Activated CD4-positive, alpha-beta memory T cell treated with anti-CD3 and anti-CD28 coated beads for 36 hours (primary cell): Measurements from ENCODE around the gene CAPG. TPM values are rescaled to one million over a fixed set of nuclear protein-coding genes. Genes with fewer than 3 reads are reported as not detected.
"Not testable (repeated sequence)": the region's sequence is repeated elsewhere in the genome, so short reads cannot be mapped to it uniquely, and the experiment has no call there.

Experiments used
- CTCF ChIA-PET: fragments of 350-600 bp; sonication (Branson Sonifier 250); formaldehyde crosslinking; loops from one replicate; lab custom pipeline; 2021; ENCODE audit warnings: antibody characterized with exemption, inconsistent platforms; lab: Charles Lee
- POLR2A ChIA-PET: fragments of 350-600 bp; sonication (Branson Sonifier 250); formaldehyde crosslinking; loops from one replicate; lab custom pipeline; 2021; ENCODE audit warnings: antibody characterized with exemption; lab: Charles Lee
- DNase-seq: peaks from one replicate; pipeline ENCODE4 v3.0.0-alpha.2; 2020
- H3K27ac Mint-ChIP-seq: one replicate; pipeline ENCODE4 v1.8.0; 2021; ENCODE audit warnings: mixed read lengths
- H3K27me3 Mint-ChIP-seq: one replicate; pipeline ENCODE4 v1.8.0; 2021; ENCODE audit warnings: mixed read lengths
- H3K36me3 Mint-ChIP-seq: one replicate; pipeline ENCODE4 v1.8.0; 2021; ENCODE audit warnings: mixed read lengths
- H3K4me1 Mint-ChIP-seq: one replicate; pipeline ENCODE4 v1.8.0; 2021; ENCODE audit warnings: low read depth, mixed read lengths
- H3K4me3 Mint-ChIP-seq: one replicate; pipeline ENCODE4 v1.8.0; 2021; ENCODE audit warnings: mild to moderate bottlenecking, mixed read lengths
- H3K9me3 Mint-ChIP-seq: one replicate; pipeline ENCODE4 v1.8.0; 2021; ENCODE audit warnings: mixed read lengths
- intact Hi-C: fragments of 100-400 bp; cut with micrococcal nuclease; formaldehyde crosslinking; loops from one replicate; pipeline ENCODE4 v1.15.1; 2023
- total RNA-seq, 2 experiments: library from RNA; stranded (reverse); gene quantifications; one replicate each; pipeline ENCODE4 v1.2.3, GENCODE V29; 2021

Gene CAPG
- total RNA-seq, 2 experiments from 2014 or later, result 24.1 to 25.6 TPM

DNA sequence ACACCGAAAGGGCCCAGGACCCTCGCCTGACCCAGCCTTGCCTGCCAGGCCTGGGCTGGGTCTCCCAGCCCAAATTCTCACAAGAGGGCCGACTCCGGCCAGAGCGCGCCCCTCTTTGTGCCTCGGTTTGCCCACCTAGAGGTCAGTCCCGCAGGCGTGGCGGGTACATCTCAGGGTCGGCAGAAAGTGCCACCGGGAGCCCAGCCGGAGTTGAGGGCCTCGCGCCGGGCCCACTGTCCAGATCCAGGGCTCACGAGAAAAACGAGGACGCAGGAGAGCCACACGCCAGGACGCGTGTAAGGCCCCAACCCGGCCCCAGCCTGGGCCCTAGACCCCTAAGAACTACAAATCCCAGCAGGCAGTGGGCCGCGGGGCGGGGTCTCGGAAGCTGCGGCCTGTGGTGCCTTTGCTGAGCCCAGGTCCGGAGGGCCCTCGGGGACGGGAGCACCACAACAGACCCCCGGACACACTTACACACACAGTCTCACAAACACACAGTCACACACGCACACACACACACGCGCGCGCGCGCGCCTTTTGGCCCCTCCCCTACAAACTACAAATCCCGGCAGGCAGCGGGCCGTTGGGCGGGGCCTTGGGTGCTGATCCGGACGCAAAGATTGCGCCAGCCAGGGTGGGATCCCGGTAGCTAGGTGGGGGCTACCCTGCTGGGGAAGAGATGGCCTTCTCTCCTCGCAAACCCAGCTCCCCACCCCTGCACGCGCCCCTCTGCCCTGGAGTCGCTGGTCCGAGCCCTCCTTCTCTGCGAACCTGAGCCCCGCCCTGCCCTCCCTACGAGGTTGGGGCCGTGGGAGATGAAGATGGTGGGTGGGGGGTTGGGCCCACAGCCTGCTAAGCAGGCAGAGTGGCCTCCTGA is 8.2 kb upstream of the CAPG start, which contains the start of gene SH2D6:
TSS of gene SH2D6 (plus strand) at position 583 of the 877 bp plus-strand sequence. CDS start 10,752 bp downstream, outside the sequence.
- Mint-ChIP-seq H3K27ac (peak within 1 kb of the TSS; percentile 96), H3K4me3 (peak within 1 kb of the TSS; percentile 93), H3K4me1 (peaks cover 24% of the 10 kb centered on the region), H3K9me3 (no peaks in the 10 kb centered on the region), H3K36me3 (no peaks in the 10 kb centered on the region), H3K27me3 (peaks cover 3% of the 10 kb centered on the region)
- intact Hi-C loops, result loop anchor here (1.0 kb wide), 2 partner anchors 64 to 121 kb away; partner anchors contain the start of genes ELMOD3, MAT2A and RETSAT
- DNase-seq, result peak; percentile 89
- POLR2A ChIA-PET, result interaction anchor here (0.6 to 3.9 kb wide), 14 partner anchors 9 to 238 kb away, joined by 3 to 58 read pairs (median 7); partner anchors contain the start of genes C2orf68, ELMOD3, MAT2A and RETSAT
- CTCF ChIA-PET, result interaction anchor here (0.7 to 8.0 kb wide), 7 partner anchors 10 to 220 kb away, joined by 3 to 328 read pairs (median 9); partner anchors contain the start of genes MAT2A and TGOLN2

DNA sequence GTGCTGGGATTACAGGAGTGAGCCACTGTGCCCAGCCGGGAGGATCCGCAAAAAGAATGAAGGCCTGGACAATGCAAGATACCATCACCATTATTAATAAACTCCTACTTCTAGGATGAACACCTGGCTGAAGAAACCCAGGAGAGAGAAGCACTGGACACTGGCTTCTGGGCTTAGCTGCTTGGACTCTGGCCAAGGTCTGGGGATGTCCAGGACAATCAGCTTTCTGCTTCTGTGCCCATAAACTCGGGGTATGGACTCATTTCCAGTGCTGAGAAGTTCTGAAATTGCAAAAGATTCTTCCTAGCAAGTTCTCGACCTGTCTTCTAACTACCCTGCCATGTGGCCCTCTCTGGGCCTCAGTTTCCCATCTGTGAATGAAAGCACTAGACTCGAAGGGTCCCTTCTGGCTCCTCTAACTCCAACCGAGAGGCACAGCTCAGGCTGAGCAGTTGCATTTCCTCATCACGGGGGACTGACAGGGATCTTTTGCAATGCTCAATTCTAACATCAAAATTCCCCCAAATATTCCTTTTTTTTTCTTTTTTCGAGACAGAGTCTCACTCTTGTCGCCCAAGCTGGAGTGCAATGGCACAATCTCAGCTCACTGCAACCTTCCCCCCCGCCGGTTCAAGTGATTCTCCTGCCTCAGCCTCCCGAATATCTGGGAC is 5.9 kb upstream of the CAPG start:
- Mint-ChIP-seq H3K4me3 (no peak overlapping the region), H3K27me3 (peaks cover 4% of the 10 kb centered on the region), H3K9me3 (no peaks in the 10 kb centered on the region), H3K4me1 (peaks cover 26% of the 10 kb centered on the region), H3K36me3 (no peaks in the 10 kb centered on the region), H3K27ac (no peak overlapping the region)
- CTCF ChIA-PET, result no interaction called here
- POLR2A ChIA-PET, result no interaction called here
- intact Hi-C loops, result no loop called here
- DNase-seq, result no peak

DNA sequence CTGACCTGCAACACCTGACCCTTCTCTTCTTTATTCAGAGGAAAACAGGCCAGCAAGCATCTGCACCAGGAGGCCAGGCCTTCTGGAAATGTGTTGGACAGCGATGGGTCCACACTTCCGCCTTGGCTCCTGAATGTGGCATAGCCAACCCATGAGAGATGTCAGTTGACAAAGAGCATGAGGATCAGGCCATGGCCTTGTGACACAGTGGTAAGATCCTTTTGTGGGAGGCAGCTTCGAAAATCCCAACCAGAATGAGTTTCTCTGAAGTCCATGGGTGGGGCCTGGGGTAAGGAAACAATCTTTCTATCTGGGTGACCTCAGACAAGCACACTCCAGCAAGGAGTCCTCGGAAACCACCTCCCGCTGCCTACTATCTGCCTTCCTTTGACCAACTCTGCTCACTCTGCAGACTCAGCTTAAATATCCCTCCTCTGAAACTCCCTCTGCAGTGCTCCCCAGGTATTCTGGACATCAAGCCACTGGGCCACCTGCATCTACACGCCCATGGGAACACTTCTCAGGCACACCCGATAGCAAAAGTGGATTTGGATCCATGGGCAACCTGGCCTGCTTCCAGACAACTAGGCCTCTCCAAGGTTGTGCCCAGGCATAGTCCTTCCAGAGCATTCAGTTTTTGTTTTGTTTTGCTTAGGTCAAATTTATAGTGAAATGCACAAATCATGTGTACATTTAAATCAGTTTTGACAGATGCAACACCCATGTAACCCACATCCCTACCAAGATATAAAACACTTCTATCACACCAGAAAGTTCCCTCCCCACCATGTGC is 4.8 kb upstream of the CAPG start:
- ChIA-PET POLR2A (interaction anchor here (0.9 kb wide), 1 partner anchor 131 kb away, joined by 5 read pairs; no protein-coding TSS in a partner anchor), CTCF (interaction anchor here (1.9 kb wide), 1 partner anchor 136 kb away, joined by 9 read pairs; no protein-coding TSS in a partner anchor)
- no peak overlapping the region for H3K4me3 Mint-ChIP-seq
- H3K36me3 Mint-ChIP-seq, result no peaks in the 10 kb centered on the region
- H3K4me1 Mint-ChIP-seq, result peaks cover 30% of the 10 kb centered on the region
- DNase-seq, result no peak
- H3K27ac Mint-ChIP-seq, result no peak overlapping the region
- intact Hi-C loops, result no loop called here
- peaks cover 4% of the 10 kb centered on the region for H3K27me3 Mint-ChIP-seq
- no peaks in the 10 kb centered on the region for H3K9me3 Mint-ChIP-seq

DNA sequence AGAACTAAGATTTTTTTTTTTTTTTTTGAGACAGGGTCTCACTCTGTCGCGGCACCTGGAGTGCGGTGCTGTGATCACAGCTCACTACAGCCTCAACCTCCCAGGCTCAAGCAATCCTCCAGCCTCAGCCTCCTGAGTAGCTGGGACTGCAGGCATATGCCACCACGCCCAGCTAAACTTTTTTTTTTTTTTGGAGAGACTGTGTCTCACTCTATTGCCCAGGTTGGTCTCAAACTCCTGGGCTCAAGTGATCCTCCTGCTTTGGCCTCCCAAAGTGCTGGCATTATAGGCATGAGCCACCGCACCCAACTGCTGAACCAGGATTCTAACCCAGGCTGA is 4.2 kb upstream of the CAPG start:
- H3K4me3 Mint-ChIP-seq, intact Hi-C loops, H3K27ac Mint-ChIP-seq, DNase-seq, H3K9me3 Mint-ChIP-seq, H3K36me3 Mint-ChIP-seq, H3K27me3 Mint-ChIP-seq: not testable (repeated sequence)
- ChIA-PET CTCF (interaction anchor here (1.9 kb wide), 1 partner anchor 137 kb away, joined by 9 read pairs; no protein-coding TSS in a partner anchor), POLR2A (interaction anchor here (0.9 kb wide), 1 partner anchor 132 kb away, joined by 5 read pairs; no protein-coding TSS in a partner anchor)
- peaks cover 30% of the 10 kb centered on the region for H3K4me1 Mint-ChIP-seq

DNA sequence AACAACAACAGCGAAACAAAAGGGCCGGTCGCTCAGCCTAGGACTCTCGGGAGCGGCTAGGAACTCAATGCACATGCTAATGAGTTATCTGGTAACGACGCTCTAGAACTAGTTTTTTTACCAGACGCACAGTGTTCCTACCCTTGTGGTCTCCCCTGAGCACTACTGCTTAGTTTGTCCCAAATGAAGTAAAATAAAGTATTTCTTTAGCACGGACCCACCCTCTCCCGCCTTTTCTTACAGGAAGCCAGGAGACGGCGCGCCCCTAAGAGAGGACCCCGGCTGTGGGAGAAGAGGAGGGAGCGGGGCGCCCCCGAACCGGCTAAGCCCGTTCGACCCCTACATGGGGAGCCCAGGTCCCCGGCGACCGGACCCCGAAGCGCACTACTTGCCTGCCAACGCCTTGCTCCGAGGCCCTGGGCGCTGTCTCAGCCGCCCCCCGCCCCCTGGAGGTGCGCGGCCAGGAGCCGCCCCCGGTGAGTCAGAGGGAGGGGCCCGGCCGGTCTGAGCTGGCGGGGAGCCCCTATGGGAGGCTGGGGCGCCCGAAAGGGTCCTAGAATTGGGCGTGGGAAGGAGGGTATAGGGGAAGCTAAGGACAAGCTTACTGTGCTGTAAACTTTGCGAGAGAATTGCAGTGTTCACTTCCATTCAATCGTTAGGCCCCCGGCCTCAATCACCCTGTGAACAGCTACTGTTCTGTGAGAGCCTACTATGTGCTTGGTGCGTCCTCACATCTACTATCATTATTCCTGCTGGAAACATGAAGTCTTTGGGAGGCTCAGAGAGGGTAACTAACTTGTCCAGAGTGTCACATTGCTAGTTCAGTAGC is 3.6 kb upstream of the CAPG start:
- no peaks in the 10 kb centered on the region for H3K36me3 Mint-ChIP-seq
- no peaks in the 10 kb centered on the region for H3K9me3 Mint-ChIP-seq
- POLR2A ChIA-PET, result interaction anchor here (0.9 kb wide), 1 partner anchor 132 kb away, joined by 5 read pairs; no protein-coding TSS in a partner anchor
- H3K4me1 Mint-ChIP-seq, result peaks cover 30% of the 10 kb centered on the region
- intact Hi-C loops, result no loop called here
- H3K4me3 Mint-ChIP-seq, result peak overlapping the region; percentile 35
- H3K27ac Mint-ChIP-seq, result no peak overlapping the region
- DNase-seq, result peak; percentile 48
- CTCF ChIA-PET, result interaction anchor here (1.9 to 2.0 kb wide), 2 partner anchors 125 to 138 kb away, joined by 4 to 9 read pairs; partner anchors contain the start of gene MAT2A
- H3K27me3 Mint-ChIP-seq, result peaks cover 4% of the 10 kb centered on the region

DNA sequence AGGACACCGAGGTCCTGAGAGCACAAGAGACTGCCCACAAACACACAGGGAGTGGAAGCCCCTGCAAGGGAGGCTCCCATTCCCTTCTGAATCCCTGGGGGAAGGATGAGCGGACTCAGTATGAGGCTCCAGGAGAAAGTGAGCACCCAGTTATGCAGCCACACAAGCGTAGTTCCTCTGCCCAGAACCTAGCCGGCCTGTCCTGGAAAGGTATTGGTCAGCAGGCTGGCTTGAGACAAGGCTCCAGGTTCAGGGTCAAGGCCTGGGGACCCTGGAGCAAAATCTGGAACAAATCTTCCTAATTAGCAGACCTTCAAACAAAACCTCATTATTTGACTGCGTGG is 1.2 kb upstream of the CAPG start:
- H3K4me3 Mint-ChIP-seq, result no peak overlapping the region
- intact Hi-C loops, result no loop called here
- H3K4me1 Mint-ChIP-seq, result peaks cover 38% of the 10 kb centered on the region
- peaks cover 4% of the 10 kb centered on the region for H3K27me3 Mint-ChIP-seq
- POLR2A ChIA-PET, result no interaction called here
- no peaks in the 10 kb centered on the region for H3K9me3 Mint-ChIP-seq
- CTCF ChIA-PET, result no interaction called here
- no peak overlapping the region for H3K27ac Mint-ChIP-seq
- no peaks in the 10 kb centered on the region for H3K36me3 Mint-ChIP-seq
- DNase-seq, result no peak

DNA sequence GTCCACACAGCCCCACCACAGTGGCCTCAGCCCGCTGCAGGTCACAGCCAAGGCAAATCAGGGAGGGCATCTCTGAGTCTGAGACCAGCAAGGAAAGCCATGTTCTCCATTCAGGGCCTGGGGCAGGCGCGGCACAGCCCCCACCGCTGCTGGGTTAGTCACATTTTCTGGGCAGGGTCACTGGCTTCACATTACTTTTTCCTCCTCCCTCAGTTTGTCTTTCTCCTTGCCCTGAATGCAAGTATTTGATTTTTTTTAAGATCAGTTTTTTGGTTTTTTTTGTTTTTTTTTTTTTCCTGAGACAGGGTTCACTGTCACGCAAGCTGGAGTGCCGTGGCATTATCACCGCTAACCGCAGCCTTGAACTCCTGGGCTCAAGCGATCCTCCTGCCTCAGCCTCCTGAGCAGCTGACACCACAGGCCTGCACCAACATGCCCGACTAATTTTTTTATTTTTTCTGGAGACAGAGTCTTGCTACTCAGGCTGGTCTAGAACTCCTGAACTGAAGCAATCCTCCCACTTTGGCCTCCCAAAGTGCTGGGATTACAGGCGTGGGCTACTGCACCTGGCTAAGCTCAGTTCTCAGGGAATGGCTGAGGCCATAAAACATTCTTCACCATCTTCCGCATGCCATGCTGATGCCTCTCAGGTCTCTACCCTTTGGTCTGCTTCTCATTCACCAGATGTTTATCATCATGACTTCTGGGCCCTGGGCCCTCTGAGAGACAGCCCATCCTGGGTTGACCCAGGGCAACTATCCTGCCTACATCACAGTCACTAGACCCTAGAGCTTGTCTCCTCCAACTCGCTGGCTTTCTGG is 628 bp upstream of the CAPG start:
- Mint-ChIP-seq H3K27me3 (peaks cover 4% of the 10 kb centered on the region), H3K27ac (peak overlapping the region; percentile 18), H3K36me3 (no peaks in the 10 kb centered on the region), H3K4me1 (peaks cover 43% of the 10 kb centered on the region), H3K4me3 (peak overlapping the region; percentile 68), H3K9me3 (no peaks in the 10 kb centered on the region)
- intact Hi-C loops, result no loop called here
- ChIA-PET CTCF (no interaction called here), POLR2A (no interaction called here)
- no peak for DNase-seq

DNA sequence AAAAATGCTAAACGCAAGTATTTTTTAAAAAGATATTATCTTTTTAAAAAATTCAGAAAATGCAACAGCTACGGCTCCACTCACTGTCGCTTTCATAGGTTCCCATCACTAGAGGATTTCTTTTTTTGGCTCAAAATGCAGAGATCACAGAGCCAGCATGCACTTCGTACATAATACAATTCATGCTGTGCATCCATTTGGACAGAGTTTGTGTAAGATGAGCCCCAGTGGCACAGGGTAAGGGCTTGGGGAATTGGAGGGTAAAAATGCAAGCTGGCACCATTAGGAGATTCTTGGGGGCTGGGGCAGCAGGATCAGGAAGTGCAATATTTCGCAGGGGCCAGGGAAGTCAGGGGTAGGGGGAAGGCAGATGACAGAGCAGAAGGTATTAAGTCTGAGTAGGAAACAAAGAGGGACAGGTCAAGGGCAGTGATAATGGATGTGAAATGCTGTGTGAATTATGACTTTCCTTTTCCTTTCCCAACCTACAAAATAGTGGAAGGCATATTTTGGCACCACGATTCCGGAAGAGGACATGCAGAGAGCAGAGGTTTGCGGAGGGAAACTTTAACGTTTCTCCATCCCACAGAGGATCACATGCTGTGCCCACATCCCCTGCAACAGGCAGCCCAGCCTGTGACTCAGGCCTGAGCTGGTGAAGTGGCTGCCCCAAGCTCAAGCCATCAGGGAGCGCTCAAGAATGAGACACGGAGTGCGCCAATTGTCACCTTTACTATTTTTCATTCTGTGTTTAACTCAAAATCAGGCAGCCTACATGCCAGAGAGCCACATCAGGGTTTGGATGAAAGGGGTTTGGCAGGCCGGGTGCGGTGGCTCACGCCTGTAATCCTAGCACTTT is 4.7 kb downstream of the CAPG start:
- peak overlapping the region; percentile 25 for H3K4me3 Mint-ChIP-seq
- peaks cover 38% of the 10 kb centered on the region for H3K4me1 Mint-ChIP-seq
- H3K27ac Mint-ChIP-seq, result peak overlapping the region; percentile 65
- no peaks in the 10 kb centered on the region for H3K27me3 Mint-ChIP-seq
- H3K9me3 Mint-ChIP-seq, result peaks cover 15% of the 10 kb centered on the region
- DNase-seq, result peak; percentile 79
- peaks cover 9% of the 10 kb centered on the region for H3K36me3 Mint-ChIP-seq
- intact Hi-C loops, result loop anchor here (1.0 kb wide), 1 partner anchor 51 kb away; the partner anchor contains the start of genes ELMOD3 and RETSAT
- ChIA-PET CTCF (interaction anchor here (1.1 to 1.2 kb wide), 2 partner anchors 12 to 147 kb away, joined by 3 to 5 read pairs; no protein-coding TSS in a partner anchor), POLR2A (interaction anchor here (1.0 to 1.3 kb wide), 2 partner anchors 32 to 133 kb away, joined by 3 to 6 read pairs; partner anchors contain the start of gene MAT2A)

DNA sequence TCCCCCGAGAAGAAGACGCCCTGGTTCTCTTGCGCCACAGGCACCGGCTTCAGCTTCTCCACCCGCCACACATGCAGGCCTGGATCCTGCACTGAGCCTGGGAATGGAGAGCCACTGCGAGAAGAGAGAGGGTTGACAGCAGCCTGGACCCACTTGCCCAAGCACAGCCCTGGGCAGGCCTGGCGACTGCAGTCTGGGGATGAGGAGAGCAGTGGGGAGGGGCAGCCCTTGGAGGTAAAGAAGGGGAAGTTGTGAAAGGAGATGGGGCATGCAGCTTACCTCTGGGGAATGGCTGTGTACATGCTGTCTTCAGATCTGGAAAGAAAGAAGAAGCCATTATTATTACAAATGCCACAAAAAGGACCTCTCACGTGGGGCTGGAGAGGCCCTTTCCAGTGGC is 8.3 kb downstream of the CAPG start:
- Mint-ChIP-seq H3K9me3 (peaks cover 15% of the 10 kb centered on the region), H3K27ac (no peak overlapping the region), H3K27me3 (no peaks in the 10 kb centered on the region), H3K4me1 (peaks cover 16% of the 10 kb centered on the region), H3K4me3 (no peak overlapping the region), H3K36me3 (peaks cover 9% of the 10 kb centered on the region)
- ChIA-PET POLR2A (no interaction called here), CTCF (interaction anchor here (0.7 kb wide), 1 partner anchor 11 kb away, joined by 3 read pairs; no protein-coding TSS in a partner anchor)
- no peak for DNase-seq
- intact Hi-C loops, result no loop called here
